ENCODE results near the gene ALDH5A1.

ALDH5A1 gene

GRCh38 chr6:24569811-24570210 is 75.0 kb downstream of the ALDH5A1 start:
- no peak for DNase-seq (ENCODE audit: low spot score)

- DNase-seq (ENCODE audit: low spot score) = no peak
These were observed 76.6 kb downstream of the ALDH5A1 start for GRCh38 chr6:24571361-24571760.

- DNase-seq (ENCODE audit: low spot score) = no peak
These were observed 80.0 kb downstream of the ALDH5A1 start for GRCh38 chr6:24574809-24575208.

DNA sequence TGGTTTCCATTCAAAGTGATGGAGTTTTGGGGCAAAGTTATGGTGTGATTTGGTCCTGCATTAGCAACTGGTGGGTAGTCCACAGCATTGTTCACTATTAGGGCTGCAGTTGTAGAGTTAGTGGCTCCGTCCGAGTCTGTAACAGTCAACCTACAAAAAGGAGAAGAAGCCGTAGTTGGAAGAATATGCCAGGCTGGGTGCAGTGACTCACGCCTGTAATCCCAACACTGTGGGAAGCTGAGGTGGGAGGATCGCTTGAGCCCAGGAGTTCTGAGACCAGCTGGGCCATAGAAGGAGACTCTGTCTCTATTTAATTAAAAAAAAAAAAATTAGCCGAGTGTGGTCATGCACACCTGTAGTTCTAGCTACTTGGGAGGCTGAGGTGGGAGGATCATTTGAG is 81.7 kb downstream of the ALDH5A1 start:
- DNase-seq (ENCODE audit: low spot score) = no peak

GRCh38 chr6:24581084-24581669 is 86.4 kb downstream of the ALDH5A1 start:
- DNase-seq (ENCODE audit: low spot score) = peak; percentile 71

DNA sequence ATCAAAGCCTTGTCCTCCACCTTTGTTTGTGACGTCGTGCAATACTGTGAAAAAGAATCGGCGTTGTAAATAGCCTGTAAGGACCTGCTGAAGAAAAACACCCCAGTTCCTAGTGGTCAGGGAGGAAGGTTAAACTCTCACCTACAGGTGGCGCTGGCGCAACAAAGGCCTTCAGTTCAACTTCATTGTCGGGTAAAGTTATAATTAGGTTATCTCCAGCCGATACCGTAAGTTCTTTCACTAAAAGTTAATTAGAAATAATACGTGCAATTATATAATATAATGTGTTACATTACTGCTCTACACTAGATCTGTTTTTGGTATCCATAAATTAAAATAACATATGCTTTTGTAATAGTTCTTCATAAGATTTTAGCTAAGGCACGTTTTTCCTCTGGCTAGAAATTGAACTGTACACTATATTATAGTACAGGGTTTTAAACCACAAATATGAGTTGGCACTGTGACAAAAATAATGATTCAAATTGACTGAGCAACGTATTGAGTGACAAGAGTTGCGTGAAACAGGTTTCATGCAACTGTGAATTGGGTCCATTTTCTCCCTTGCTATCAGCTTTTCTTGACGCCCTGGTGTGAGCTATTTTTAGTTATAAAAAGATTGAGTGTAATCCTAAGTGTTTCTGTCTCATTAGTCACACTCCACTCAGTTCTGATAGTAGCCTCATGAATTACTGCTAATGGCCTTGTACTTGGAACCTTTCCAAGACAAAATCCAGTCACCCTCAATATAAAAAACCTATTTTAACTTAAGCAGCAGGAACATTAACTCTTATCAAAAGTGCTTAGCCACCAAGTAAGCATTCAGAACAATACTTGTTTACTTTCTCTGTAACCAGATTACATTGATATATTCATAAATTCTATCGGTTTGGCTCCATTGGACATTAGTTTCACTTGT is 89.0 kb downstream of the ALDH5A1 start:
- peak; percentile 85 for DNase-seq (ENCODE audit: low spot score)

- no peak for DNase-seq (ENCODE audit: low spot score)
These were observed 89.6 kb downstream of the ALDH5A1 start for GRCh38 chr6:24584382-24584720.

Data from RKO (cell line).